Hepatocyte (in vitro differentiated cells): Measurements from ENCODE around the gene ZC3H7B.

ENCODE experiments used
- EZH2 ChIP-seq: fragments of 200-600 bp; sonication (generic); IDR thresholded peaks from 2 replicates; pipeline ENCODE4 v1.6.1; 2016; ENCODE audit warnings: antibody characterized with exemption, mild to moderate bottlenecking, borderline replicate concordance
- TF ChIP-seq, protein P1 (sequence below): fragments of 200-600 bp; sonication (generic); IDR thresholded peaks from 2 replicates; pipeline ENCODE4 v1.5.1; 2016; ENCODE audit warnings: antibody characterized with exemption, mild to moderate bottlenecking; ENCODE audit not compliant: poor library complexity

DNA sequence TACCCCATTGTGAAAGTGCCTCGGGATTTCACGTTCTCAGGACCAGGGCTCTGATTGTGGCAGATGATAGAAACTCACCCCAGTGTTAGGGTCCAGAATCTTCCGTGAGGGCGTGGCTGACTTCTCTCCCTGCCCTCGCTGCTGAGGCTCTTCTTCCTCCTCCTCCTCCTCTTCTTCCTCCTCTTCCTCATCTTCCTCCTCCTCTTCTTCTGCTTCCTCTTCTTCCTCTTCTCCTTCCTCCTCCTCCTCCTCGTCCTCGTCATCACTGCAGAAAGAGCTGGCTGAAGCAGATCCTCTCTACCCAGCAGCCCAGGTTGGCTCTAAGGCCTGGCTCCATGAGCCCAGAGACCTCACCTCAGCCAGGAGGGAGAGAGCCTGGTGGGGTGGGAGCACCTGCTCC, 47.1 kb upstream of the ZC3H7B start:
- TF ChIP-seq, protein P1, sequence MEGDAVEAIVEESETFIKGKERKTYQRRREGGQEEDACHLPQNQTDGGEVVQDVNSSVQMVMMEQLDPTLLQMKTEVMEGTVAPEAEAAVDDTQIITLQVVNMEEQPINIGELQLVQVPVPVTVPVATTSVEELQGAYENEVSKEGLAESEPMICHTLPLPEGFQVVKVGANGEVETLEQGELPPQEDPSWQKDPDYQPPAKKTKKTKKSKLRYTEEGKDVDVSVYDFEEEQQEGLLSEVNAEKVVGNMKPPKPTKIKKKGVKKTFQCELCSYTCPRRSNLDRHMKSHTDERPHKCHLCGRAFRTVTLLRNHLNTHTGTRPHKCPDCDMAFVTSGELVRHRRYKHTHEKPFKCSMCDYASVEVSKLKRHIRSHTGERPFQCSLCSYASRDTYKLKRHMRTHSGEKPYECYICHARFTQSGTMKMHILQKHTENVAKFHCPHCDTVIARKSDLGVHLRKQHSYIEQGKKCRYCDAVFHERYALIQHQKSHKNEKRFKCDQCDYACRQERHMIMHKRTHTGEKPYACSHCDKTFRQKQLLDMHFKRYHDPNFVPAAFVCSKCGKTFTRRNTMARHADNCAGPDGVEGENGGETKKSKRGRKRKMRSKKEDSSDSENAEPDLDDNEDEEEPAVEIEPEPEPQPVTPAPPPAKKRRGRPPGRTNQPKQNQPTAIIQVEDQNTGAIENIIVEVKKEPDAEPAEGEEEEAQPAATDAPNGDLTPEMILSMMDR = no peak
- TF ChIP-seq EZH2 = no peak
